K562 (cell line): ENCODE measurements around the gene MTX3. TPM values are rescaled to one million over a fixed set of nuclear protein-coding genes. Genes with fewer than 3 reads are reported as not detected.

Experiments
- NR2C2 ChIP-seq, 2 experiments: fragments of 200-800 bp in 1 of 2; sonication (Bioruptor generic) in 1 of 2; sonication (generic) in 1 of 2; formaldehyde crosslinking in 1 of 2; IDR thresholded peaks; 2 replicates each; pipeline versions ENCODE4 v1.6.1 to v1.8.0; 2016 to 2022; ENCODE audit warnings: mild to moderate bottlenecking in 1 of 2, missing compliant biosample characterization in 1 of 2, missing genetic modification characterization in 1 of 2, missing genetic modification reagents in 1 of 2
- TAF1 ChIP-seq: IDR thresholded peaks from 2 replicates; pipeline ENCODE4 v1.6.1; 2011; ENCODE audit warnings: mild to moderate bottlenecking, low read length, moderate library complexity; ENCODE audit not compliant: insufficient read depth, control insufficient read depth, severe bottlenecking; ENCODE audit errors: extremely low read depth
- ZKSCAN1 ChIP-seq: fragments of 150-350 bp; IDR thresholded peaks from 2 replicates; pipeline ENCODE4 v1.6.1; 2016; ENCODE audit warnings: low read depth, low read length
- ZNF436 ChIP-seq: fragments of 250-450, 450-650 bp; sonication (Bioruptor Pico); formaldehyde crosslinking; IDR thresholded peaks from 2 replicates; pipeline ENCODE4 v1.7.0; 2020; ENCODE audit warnings: mild to moderate bottlenecking
- polyA plus RNA-seq, 8 experiments: library from polyadenylated mRNA; depleted of rRNA in 4 of 8; stranded (reverse) in 5 of 8; unstranded in 3 of 8; fragments of >200 nt; fragmentation: Nextera tagmentation in 2 of 8; fragmentation: Illumina TruSeq in 1 of 8; extraction: Ambion mirVana in 2 of 8; extraction: Trizol in 1 of 8; gene quantifications; 2 replicates each; pipeline versions ENCODE4 v1.2.1 to v1.2.3, GENCODE V29; 2011 to 2014; ENCODE audit warnings: inconsistent platforms in 1 of 8, missing spikeins in 1 of 8
- total RNA-seq, 7 experiments: library from RNA; depleted of rRNA in 6 of 7; stranded (reverse); fragments of >200 nt in 6 of 7; fragmentation: Illumina TruSeq in 2 of 7; extraction: Trizol in 2 of 7; gene quantifications; 2 replicates each; pipeline versions ENCODE4 v1.2.1 to v1.2.3, GENCODE V29; 2011 to 2021; ENCODE audit warnings: low replicate concordance in 1 of 7
- TF ChIP-seq, protein P1 (sequence below): sonication (generic); formaldehyde crosslinking; IDR thresholded peaks from 2 replicates; pipeline ENCODE4 v1.8.1; 2023; ENCODE audit warnings: mild to moderate bottlenecking, missing genetic modification reagents
- TF ChIP-seq, protein P2 (sequence below): fragments of 250-450 bp; sonication (Bioruptor Pico); IDR thresholded peaks from 2 replicates; pipeline ENCODE4 v1.8.0; 2021; ENCODE audit warnings: borderline replicate concordance, mild to moderate bottlenecking, moderate library complexity; ENCODE audit not compliant: poor library complexity, severe bottlenecking
- TF ChIP-seq, protein P3 (sequence below): fragments of 450-650 bp; conservative IDR thresholded peaks from 2 replicates; pipeline ENCODE4 v1.6.1; 2016; ENCODE audit warnings: missing genetic modification characterization, low read depth, mild to moderate bottlenecking, control low read depth, missing compliant biosample characterization
- TF ChIP-seq, protein P4 (sequence below): fragments of 250-450 bp; sonication (Bioruptor Pico); IDR thresholded peaks from 2 replicates; pipeline ENCODE4 v1.5.0; 2020; ENCODE audit warnings: mild to moderate bottlenecking, borderline replicate concordance

MTX3 gene
- total and polyA plus RNA-seq, 9 of the 15 experiments (the other 6 are each of a cell fraction or from before 2014, with no cell fraction given), result 0.04 to 0.36 (median 0.15) TPM; not detected in 1

DNA sequence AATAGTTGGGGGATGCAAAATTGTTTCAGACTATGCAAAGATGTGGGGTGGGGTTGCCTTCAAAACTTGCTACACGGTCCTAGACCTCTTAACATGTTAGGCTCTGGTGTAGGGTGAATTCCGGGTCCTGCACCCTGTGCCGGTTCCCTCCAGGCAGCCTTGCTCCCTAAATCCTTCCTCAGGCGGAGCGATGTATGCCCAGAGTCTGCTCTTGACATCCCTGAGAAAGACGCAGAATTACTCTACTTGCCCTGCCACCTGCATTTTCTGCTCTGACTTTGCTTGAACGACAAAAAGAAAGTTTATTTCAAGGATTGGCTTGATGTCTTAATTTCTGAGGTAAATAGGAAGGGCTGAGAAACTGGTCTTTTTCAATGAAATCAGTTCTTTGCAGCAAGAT, 44.8 kb upstream of the MTX3 start (continued):
- TF ChIP-seq, protein P1, sequence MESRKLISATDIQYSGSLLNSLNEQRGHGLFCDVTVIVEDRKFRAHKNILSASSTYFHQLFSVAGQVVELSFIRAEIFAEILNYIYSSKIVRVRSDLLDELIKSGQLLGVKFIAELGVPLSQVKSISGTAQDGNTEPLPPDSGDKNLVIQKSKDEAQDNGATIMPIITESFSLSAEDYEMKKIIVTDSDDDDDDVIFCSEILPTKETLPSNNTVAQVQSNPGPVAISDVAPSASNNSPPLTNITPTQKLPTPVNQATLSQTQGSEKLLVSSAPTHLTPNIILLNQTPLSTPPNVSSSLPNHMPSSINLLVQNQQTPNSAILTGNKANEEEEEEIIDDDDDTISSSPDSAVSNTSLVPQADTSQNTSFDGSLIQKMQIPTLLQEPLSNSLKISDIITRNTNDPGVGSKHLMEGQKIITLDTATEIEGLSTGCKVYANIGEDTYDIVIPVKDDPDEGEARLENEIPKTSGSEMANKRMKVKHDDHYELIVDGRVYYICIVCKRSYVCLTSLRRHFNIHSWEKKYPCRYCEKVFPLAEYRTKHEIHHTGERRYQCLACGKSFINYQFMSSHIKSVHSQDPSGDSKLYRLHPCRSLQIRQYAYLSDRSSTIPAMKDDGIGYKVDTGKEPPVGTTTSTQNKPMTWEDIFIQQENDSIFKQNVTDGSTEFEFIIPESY, result no peak
- no peak for TF ChIP-seq NR2C2 (CRISPR knock-in tag; IDR thresholded peaks at IDR 0.05)
- no peak for TF ChIP-seq NR2C2 (tag; IDR thresholded peaks at IDR 0.05)
- no peak for TF ChIP-seq ZKSCAN1
- TF ChIP-seq, protein P2, sequence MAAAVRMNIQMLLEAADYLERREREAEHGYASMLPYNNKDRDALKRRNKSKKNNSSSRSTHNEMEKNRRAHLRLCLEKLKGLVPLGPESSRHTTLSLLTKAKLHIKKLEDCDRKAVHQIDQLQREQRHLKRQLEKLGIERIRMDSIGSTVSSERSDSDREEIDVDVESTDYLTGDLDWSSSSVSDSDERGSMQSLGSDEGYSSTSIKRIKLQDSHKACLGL (CRISPR knock-in tag), result no peak
- TF ChIP-seq, protein P3, sequence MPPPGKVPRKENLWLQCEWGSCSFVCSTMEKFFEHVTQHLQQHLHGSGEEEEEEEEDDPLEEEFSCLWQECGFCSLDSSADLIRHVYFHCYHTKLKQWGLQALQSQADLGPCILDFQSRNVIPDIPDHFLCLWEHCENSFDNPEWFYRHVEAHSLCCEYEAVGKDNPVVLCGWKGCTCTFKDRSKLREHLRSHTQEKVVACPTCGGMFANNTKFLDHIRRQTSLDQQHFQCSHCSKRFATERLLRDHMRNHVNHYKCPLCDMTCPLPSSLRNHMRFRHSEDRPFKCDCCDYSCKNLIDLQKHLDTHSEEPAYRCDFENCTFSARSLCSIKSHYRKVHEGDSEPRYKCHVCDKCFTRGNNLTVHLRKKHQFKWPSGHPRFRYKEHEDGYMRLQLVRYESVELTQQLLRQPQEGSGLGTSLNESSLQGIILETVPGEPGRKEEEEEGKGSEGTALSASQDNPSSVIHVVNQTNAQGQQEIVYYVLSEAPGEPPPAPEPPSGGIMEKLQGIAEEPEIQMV (tag), result no peak
- TF ChIP-seq ZNF436 (CRISPR knock-in tag), result no peak
- no peak for TF ChIP-seq TAF1
- TF ChIP-seq, protein P4, sequence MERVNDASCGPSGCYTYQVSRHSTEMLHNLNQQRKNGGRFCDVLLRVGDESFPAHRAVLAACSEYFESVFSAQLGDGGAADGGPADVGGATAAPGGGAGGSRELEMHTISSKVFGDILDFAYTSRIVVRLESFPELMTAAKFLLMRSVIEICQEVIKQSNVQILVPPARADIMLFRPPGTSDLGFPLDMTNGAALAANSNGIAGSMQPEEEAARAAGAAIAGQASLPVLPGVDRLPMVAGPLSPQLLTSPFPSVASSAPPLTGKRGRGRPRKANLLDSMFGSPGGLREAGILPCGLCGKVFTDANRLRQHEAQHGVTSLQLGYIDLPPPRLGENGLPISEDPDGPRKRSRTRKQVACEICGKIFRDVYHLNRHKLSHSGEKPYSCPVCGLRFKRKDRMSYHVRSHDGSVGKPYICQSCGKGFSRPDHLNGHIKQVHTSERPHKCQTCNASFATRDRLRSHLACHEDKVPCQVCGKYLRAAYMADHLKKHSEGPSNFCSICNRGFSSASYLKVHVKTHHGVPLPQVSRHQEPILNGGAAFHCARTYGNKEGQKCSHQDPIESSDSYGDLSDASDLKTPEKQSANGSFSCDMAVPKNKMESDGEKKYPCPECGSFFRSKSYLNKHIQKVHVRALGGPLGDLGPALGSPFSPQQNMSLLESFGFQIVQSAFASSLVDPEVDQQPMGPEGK, result no peak
- TF ChIP-seq, all 486 proteins: peak for 0
